PC-9 (cell line): Measurements from ENCODE around the gene MOCOS. TPM values are rescaled to one million over a fixed set of nuclear protein-coding genes. Genes with fewer than 3 reads are reported as not detected.

Source experiments
- BruUV-seq: library from RNA; stranded (reverse); fragments of 400-500 nt; replicated peaks from 2 replicates; lab custom pipeline; 2021; lab: Mats Ljungman, UMichigan
- CTCF ChIA-PET: fragments of 300-600 bp; sonication (Branson Sonifier 250); formaldehyde crosslinking; loops from one replicate; lab custom pipeline; 2022; ENCODE audit warnings: antibody characterized with exemption; lab: Charles Lee
- POLR2A ChIA-PET: fragments of 300-600 bp; sonication (Branson Sonifier 250); formaldehyde crosslinking; loops from one replicate; lab custom pipeline; 2022; ENCODE audit warnings: antibody characterized with exemption; ENCODE audit not compliant: unreplicated experiment; lab: Charles Lee
- DNase-seq, 2 experiments: peaks; one replicate each; pipeline versions ENCODE4 v3.0.0 to v3.0.0-alpha.2; 2015 to 2022; ENCODE audit warnings: mixed read lengths in 1 of 2
- H2AFZ ChIP-seq: fragments of 200-600 bp; sonication (generic); 2 replicates; pipeline ENCODE4 v1.8.1; 2017; ENCODE audit warnings: antibody characterized with exemption
- H3F3A ChIP-seq: fragments of 200-600 bp; sonication (generic); 2 replicates; pipeline ENCODE4 v1.8.1; 2017; ENCODE audit warnings: antibody characterized with exemption, mild to moderate bottlenecking, low read depth; ENCODE audit not compliant: insufficient read depth
- H3K27ac ChIP-seq: fragments of 200-600 bp; sonication (generic); 2 replicates; pipeline ENCODE4 v1.6.1; 2016; ENCODE audit warnings: mixed run types
- H3K27me3 ChIP-seq: fragments of 200-600 bp; sonication (generic); 2 replicates; pipeline ENCODE4 v1.6.1; 2016; ENCODE audit warnings: low read depth, mixed run types; ENCODE audit not compliant: insufficient read depth
- H3K36me3 ChIP-seq: fragments of 200-600 bp; sonication (generic); 2 replicates; pipeline ENCODE4 v1.6.1; 2016; ENCODE audit warnings: low read depth, mixed run types
- H3K4me1 ChIP-seq: fragments of 200-600 bp; sonication (generic); replicated peaks from 2 replicates; pipeline ENCODE4 v1.6.1; 2016; ENCODE audit warnings: mixed run types; ENCODE audit not compliant: insufficient read depth
- H3K4me2 ChIP-seq: fragments of 200-600 bp; sonication (generic); 2 replicates; pipeline ENCODE4 v1.6.1; 2017; ENCODE audit warnings: mixed run types
- H3K4me3 ChIP-seq: fragments of 200-600 bp; sonication (generic); 2 replicates; pipeline ENCODE4 v1.6.1; 2016; ENCODE audit warnings: mixed run types
- H3K79me2 ChIP-seq: fragments of 200-600 bp; sonication (generic); 2 replicates; pipeline ENCODE4 v1.6.1; 2017; ENCODE audit warnings: low read depth, mixed run types
- H3K9me2 ChIP-seq: fragments of 200-600 bp; sonication (generic); 2 replicates; pipeline ENCODE4 v1.8.1; 2017; ENCODE audit warnings: mild to moderate bottlenecking; ENCODE audit not compliant: insufficient read depth
- H3K9me3 ChIP-seq: fragments of 200-600 bp; sonication (generic); 2 replicates; pipeline ENCODE4 v1.8.1; 2016; ENCODE audit warnings: low read depth; ENCODE audit not compliant: insufficient read depth
- H4K20me1 ChIP-seq: fragments of 200-600 bp; sonication (generic); 2 replicates; pipeline ENCODE4 v1.8.1; 2017; ENCODE audit not compliant: insufficient read depth
- CTCF ChIP-seq: fragments of 200-600 bp; sonication (generic); conservative IDR thresholded peaks from 2 replicates; pipeline ENCODE4 v1.6.1; 2017; ENCODE audit warnings: mixed run types, antibody characterized with exemption, mild to moderate bottlenecking, moderate library complexity
- EZH2 ChIP-seq: fragments of 200-600 bp; sonication (generic); IDR thresholded peaks from 2 replicates; pipeline ENCODE4 v1.8.0; 2017; ENCODE audit warnings: antibody characterized with exemption, low read depth
- intact Hi-C: fragments of 100-400 bp; cut with micrococcal nuclease; formaldehyde crosslinking; loops from one replicate; pipeline ENCODE4 v1.10.0; 2022; ENCODE audit not compliant: unreplicated experiment
- total RNA-seq: library from RNA; stranded (reverse); gene quantifications from 2 replicates; pipeline ENCODE4 v1.2.3, GENCODE V29; 2021

The MOCOS gene
- total RNA-seq, 1 experiment from 2014 or later: 30.4 TPM

- intact Hi-C loops: no loop called here
- TF ChIP-seq EZH2 (no peak), CTCF (no peak)
- Histone ChIP-seq H3K9me3 (no peaks in the 10 kb centered on the region), H3K27ac (no peak overlapping the region), H3K79me2 (no peaks in the 10 kb centered on the region), H3F3A (0 out of 2 replicates have a peak, but pooled peaks cover 4% of the 10 kb centered on the region), H4K20me1 (no peaks in the 10 kb centered on the region), H3K9me2 (no peaks in the 10 kb centered on the region), H3K36me3 (no peaks in the 10 kb centered on the region), H2AFZ (no peak overlapping the region), H3K4me3 (no peak overlapping the region), H3K4me1 (no peaks in the 10 kb centered on the region), H3K27me3 (no peaks in the 10 kb centered on the region), H3K4me2 (no peak overlapping the region)
- no TSS peak for BruUV-seq
- no peak for DNase-seq
- ChIA-PET CTCF (no interaction called here), POLR2A (no interaction called here)
These were observed 86.9 kb downstream of the MOCOS start for GRCh38 chr18:36274083-36274715.

- Histone ChIP-seq H2AFZ (no peak overlapping the region), H3K79me2 (no peaks in the 10 kb centered on the region), H3K27ac (no peak overlapping the region), H3K4me2 (no peak overlapping the region), H3K27me3 (no peaks in the 10 kb centered on the region), H3K9me2 (no peaks in the 10 kb centered on the region), H3K9me3 (no peaks in the 10 kb centered on the region), H3K4me3 (no peak overlapping the region), H4K20me1 (no peaks in the 10 kb centered on the region), H3K4me1 (no peaks in the 10 kb centered on the region), H3K36me3 (no peaks in the 10 kb centered on the region), H3F3A (0 out of 2 replicates have a peak, but pooled peaks cover 4% of the 10 kb centered on the region)
- CTCF ChIA-PET: no interaction called here
- no TSS peak for BruUV-seq
- POLR2A ChIA-PET: no interaction called here
- intact Hi-C loops: no loop called here
- no peak for TF ChIP-seq CTCF
- no peak for TF ChIP-seq EZH2
- no peak for DNase-seq
These were observed 88.3 kb downstream of the MOCOS start for GRCh38 chr18:36275561-36275960.

GRCh38 chr18:36279001-36279400 lies 91.7 kb downstream of the MOCOS start:
- Histone ChIP-seq H3K9me3 (no peaks in the 10 kb centered on the region), H3K9me2 (no peaks in the 10 kb centered on the region), H3K27ac (no peak overlapping the region), H4K20me1 (no peaks in the 10 kb centered on the region), H2AFZ (no peak overlapping the region), H3K4me2 (no peak overlapping the region), H3K4me1 (no peaks in the 10 kb centered on the region), H3K27me3 (no peaks in the 10 kb centered on the region), H3K79me2 (no peaks in the 10 kb centered on the region), H3K36me3 (no peaks in the 10 kb centered on the region), H3F3A (0 out of 2 replicates have a peak, but pooled peaks cover 4% of the 10 kb centered on the region), H3K4me3 (no peak overlapping the region)
- ChIA-PET CTCF (no interaction called here), POLR2A (interaction anchor here (0.7 kb wide), 1 partner anchor 284 kb away, joined by 5 read pairs; no protein-coding TSS in a partner anchor)
- no peak for DNase-seq
- intact Hi-C loops: no loop called here
- BruUV-seq: no TSS peak
- TF ChIP-seq CTCF: no peak
- no peak for TF ChIP-seq EZH2
